Duodenal mucosa (tissue), 2 donors: ENCODE results near the gene PLA2G1B.

Experiments
- H3K27ac ChIP-seq: one replicate; pipeline ENCODE4 v1.7.0; 2013; ENCODE audit warnings: low read depth, low read length
- H3K27me3 ChIP-seq, 2 donors: one replicate each; pipeline ENCODE4 v1.7.0; 2013; ENCODE audit warnings: low read length in 2 of 2, control low read depth in 1 of 2; ENCODE audit not compliant: insufficient read depth in 2 of 2, control insufficient read depth in 1 of 2
- H3K36me3 ChIP-seq, 2 donors: one replicate each; pipeline ENCODE4 v1.7.0; 2013; ENCODE audit warnings: low read length in 2 of 2, control low read depth in 1 of 2; ENCODE audit not compliant: insufficient read depth in 2 of 2, control insufficient read depth in 1 of 2
- H3K4me1 ChIP-seq, 2 donors: one replicate each; pipeline ENCODE4 v1.7.0; 2013; ENCODE audit warnings: low read length in 2 of 2, control low read depth in 1 of 2; ENCODE audit not compliant: insufficient read depth in 2 of 2, control insufficient read depth in 1 of 2
- H3K4me3 ChIP-seq, 2 donors: one replicate each; pipeline ENCODE4 v1.7.0; 2013; ENCODE audit warnings: low read length in 2 of 2, low read depth in 1 of 2
- H3K9ac ChIP-seq, 2 donors: one replicate each; pipeline ENCODE4 v1.7.0; 2013; ENCODE audit warnings: low read length in 2 of 2, low read depth in 1 of 2
- H3K9me3 ChIP-seq, 2 donors: one replicate each; pipeline ENCODE4 v1.7.0; 2013; ENCODE audit warnings: low read length in 2 of 2, control low read depth in 1 of 2; ENCODE audit not compliant: control insufficient read depth in 1 of 2

Gene PLA2G1B

GRCh38 chr12:120332523-120332922, 4.9 kb upstream of the PLA2G1B start:
- Histone ChIP-seq H3K27ac (no peak overlapping the region), H3K9me3 (peaks cover 0 to 1% of the 10 kb centered on the region in 2 donors), H3K9ac (no peak overlapping the region), H3K4me3 (no peak overlapping the region), H3K36me3 (no peaks in the 10 kb centered on the region), H3K27me3 (no peaks in the 10 kb centered on the region), H3K4me1 (peaks cover 11 to 14% of the 10 kb centered on the region in 2 donors)

GRCh38 chr12:120332041-120332440, 4.5 kb upstream of the PLA2G1B start:
- Histone ChIP-seq H3K27me3 (no peaks in the 10 kb centered on the region), H3K9me3 (no peaks in the 10 kb centered on the region), H3K4me3 (no peak overlapping the region), H3K4me1 (peaks cover 11 to 14% of the 10 kb centered on the region in 2 donors), H3K27ac (no peak overlapping the region), H3K9ac (no peak overlapping the region), H3K36me3 (no peaks in the 10 kb centered on the region)

GRCh38 chr12:120331390-120331789, 3.8 kb upstream of the PLA2G1B start:
- H3K9me3 ChIP-seq, result no peaks in the 10 kb centered on the region
- no peaks in the 10 kb centered on the region for H3K27me3 ChIP-seq
- H3K4me1 ChIP-seq, result peaks cover 11 to 14% of the 10 kb centered on the region in 2 donors
- no peak overlapping the region for H3K9ac ChIP-seq
- no peak overlapping the region for H3K4me3 ChIP-seq
- H3K27ac ChIP-seq, result no peak overlapping the region
- no peaks in the 10 kb centered on the region for H3K36me3 ChIP-seq

GRCh38 chr12:120328228-120328627, 649 bp upstream of the PLA2G1B start:
- Histone ChIP-seq H3K27me3 (no peaks in the 10 kb centered on the region), H3K27ac (no peak overlapping the region), H3K9me3 (no peaks in the 10 kb centered on the region), H3K4me3 (no peak overlapping the region), H3K4me1 (peaks cover 16 to 19% of the 10 kb centered on the region in 2 donors), H3K36me3 (no peaks in the 10 kb centered on the region), H3K9ac (no peak overlapping the region)

- H3K9me3 ChIP-seq, result no peaks in the 10 kb centered on the region
- no peak overlapping the region for H3K27ac ChIP-seq
- H3K4me3 ChIP-seq, result peak overlapping the region in 1 of 2 donors; percentile 91
- peak overlapping the region in 1 of 2 donors; percentile 66 for H3K9ac ChIP-seq
- no peaks in the 10 kb centered on the region for H3K27me3 ChIP-seq
- no peaks in the 10 kb centered on the region for H3K36me3 ChIP-seq
- H3K4me1 ChIP-seq, result peaks cover 20 to 23% of the 10 kb centered on the region in 2 donors
These were observed 2.6 kb downstream of the PLA2G1B start for GRCh38 chr12:120324841-120325417.

- Histone ChIP-seq H3K4me1 (peaks cover 22 to 23% of the 10 kb centered on the region in 2 donors), H3K27ac (no peak overlapping the region), H3K9ac (no peak overlapping the region), H3K36me3 (no peaks in the 10 kb centered on the region), H3K9me3 (no peaks in the 10 kb centered on the region), H3K27me3 (no peaks in the 10 kb centered on the region), H3K4me3 (no peak overlapping the region)
These were observed 3.8 kb downstream of the PLA2G1B start for GRCh38 chr12:120323772-120324171.

GRCh38 chr12:120321382-120322202, 6.0 kb downstream of the PLA2G1B start:
- H3K27ac ChIP-seq, result peak overlapping the region; percentile 32
- no peak overlapping the region for H3K4me3 ChIP-seq
- no peaks in the 10 kb centered on the region for H3K9me3 ChIP-seq
- H3K4me1 ChIP-seq, result peaks cover 25 to 32% of the 10 kb centered on the region in 2 donors
- peak overlapping the region; percentile 6 to 27 for H3K9ac ChIP-seq
- no peaks in the 10 kb centered on the region for H3K36me3 ChIP-seq
- no peaks in the 10 kb centered on the region for H3K27me3 ChIP-seq

GRCh38 chr12:120317224-120318105, 10.1 kb downstream of the PLA2G1B start:
- H3K9me3 ChIP-seq, result no peaks in the 10 kb centered on the region
- peak overlapping the region; percentile 87 for H3K27ac ChIP-seq
- peaks cover 21 to 27% of the 10 kb centered on the region in 2 donors for H3K4me1 ChIP-seq
- H3K27me3 ChIP-seq, result no peaks in the 10 kb centered on the region
- H3K4me3 ChIP-seq, result peak overlapping the region; percentile 83 to 93
- H3K36me3 ChIP-seq, result no peaks in the 10 kb centered on the region
- peak overlapping the region; percentile 93 to 97 for H3K9ac ChIP-seq

- peak overlapping the region; percentile 93 to 97 for H3K9ac ChIP-seq
- H3K27me3 ChIP-seq, result no peaks in the 10 kb centered on the region
- peaks cover 15 to 21% of the 10 kb centered on the region in 2 donors for H3K4me1 ChIP-seq
- peak overlapping the region; percentile 87 for H3K27ac ChIP-seq
- peak overlapping the region; percentile 83 to 93 for H3K4me3 ChIP-seq
- no peaks in the 10 kb centered on the region for H3K36me3 ChIP-seq
- no peaks in the 10 kb centered on the region for H3K9me3 ChIP-seq
These were observed 10.8 kb downstream of the PLA2G1B start for GRCh38 chr12:120316798-120317223.
